WTC11 (cell line): Measurements from ENCODE around the gene MOB3B.

Experiments used
- CBFB ChIP-seq: sonication (generic); formaldehyde crosslinking; IDR thresholded peaks from 2 replicates; pipeline ENCODE4 v1.8.1; 2022; ENCODE audit warnings: mild to moderate bottlenecking, low read depth, missing genetic modification reagents
- CTCF ChIP-seq: fragments of 200-600 bp; IDR thresholded peaks from 2 replicates; pipeline ENCODE4 v1.8.0; 2022; ENCODE audit warnings: antibody characterized with exemption
- FOXP4 ChIP-seq: sonication (generic); formaldehyde crosslinking; IDR thresholded peaks from 2 replicates; pipeline ENCODE4 v1.8.0; 2022; ENCODE audit warnings: mild to moderate bottlenecking, missing genetic modification reagents
- IRF2 ChIP-seq: sonication (generic); formaldehyde crosslinking; IDR thresholded peaks from 2 replicates; pipeline ENCODE4 v1.8.0; 2022; ENCODE audit warnings: low read depth, missing genetic modification reagents, borderline replicate concordance
- MAX ChIP-seq: sonication (generic); formaldehyde crosslinking; IDR thresholded peaks from 2 replicates; pipeline ENCODE4 v1.8.0; 2022; ENCODE audit warnings: mild to moderate bottlenecking, missing genetic modification reagents
- NR1H2 ChIP-seq: sonication (generic); formaldehyde crosslinking; IDR thresholded peaks from 2 replicates; pipeline ENCODE4 v1.9.0; 2021; ENCODE audit warnings: mild to moderate bottlenecking, moderate library complexity, missing genetic modification reagents
- NR2C2 ChIP-seq: sonication (generic); formaldehyde crosslinking; IDR thresholded peaks from 2 replicates; pipeline ENCODE4 v1.8.0; 2022; ENCODE audit warnings: mild to moderate bottlenecking, missing genetic modification reagents

GRCh38 chr9:27541740-27542139, 12.1 kb upstream of the MOB3B start:
- TF ChIP-seq IRF2 (CRISPR knock-in tag) (no peak), NR1H2 (no peak), CTCF (no peak), FOXP4 (CRISPR knock-in tag) (no peak), MAX (CRISPR knock-in tag) (no peak), NR2C2 (no peak), CBFB (no peak)
